ENCODE measurements around the gene UBE2L3. TPM values are rescaled to one million over a fixed set of nuclear protein-coding genes. Genes with fewer than 3 reads are reported as not detected.

Gene UBE2L3
- total RNA-seq, 8 experiments from 2014 or later = 35.6 to 71.1 (median 54.1) TPM

DNA sequence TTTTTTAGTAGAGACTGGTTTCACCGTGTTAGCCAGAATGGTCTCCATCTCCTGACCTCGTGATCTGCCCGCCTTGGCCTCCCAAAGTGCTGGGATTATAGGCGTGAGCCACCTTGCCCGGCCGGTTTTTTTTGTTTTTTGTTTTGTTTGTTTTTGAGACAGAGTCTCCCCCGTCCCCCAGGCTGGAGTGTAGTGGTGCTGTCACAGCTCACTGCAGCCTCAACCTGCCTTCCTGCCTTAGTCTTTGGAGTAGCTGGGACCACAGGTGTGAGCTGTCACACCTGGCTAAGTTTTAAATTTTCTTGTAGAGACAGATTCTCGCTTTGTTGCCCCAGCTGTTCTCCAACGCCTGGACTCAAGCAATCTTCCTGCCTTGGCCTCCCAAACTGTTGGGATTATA is 101.5 kb downstream of the UBE2L3 start:
- ATAC-seq (replicated peaks in 6 of 8) = no peak
- H3K4me1 ChIP-seq (replicated peaks in 1 of 2) = peaks cover 8 to 9% of the 10 kb centered on the region in 2 donors
- no peak overlapping the region for H3K27ac ChIP-seq
- no peak overlapping the region for H3K4me3 ChIP-seq
- 80 to 93% (median 84%) methylated on average over 1 to 6 of the region's 9 CpGs; no CpG with 5 or more reads in 5 of the 10 experiments for WGBS, 10 experiments
- in situ Hi-C loops (cut with MboI; ENCODE audit: low pct_unique_long_range_greater_than_20kb in 2 of 9, low sequenced_read_pairs in 9 of 9, unreplicated experiment in 9 of 9) = no loop called here

GRCh38 chr22:21672107-21672629 is 104.7 kb downstream of the UBE2L3 start:
- Histone ChIP-seq H3K27ac (peak overlapping the region in 1 of 2 donors; percentile 49), H3K4me3 (no peak overlapping the region), H3K4me1 (replicated peaks in 1 of 2) (peaks cover 3% of the 10 kb centered on the region in 2 donors)
- 49 to 96% (median 91%) methylated on average over 3 to 5 of the region's 6 CpGs; no CpG with 5 or more reads in 4 of the 10 experiments for WGBS, 10 experiments
- in situ Hi-C loops (cut with MboI; ENCODE audit: low pct_unique_long_range_greater_than_20kb in 2 of 9, low sequenced_read_pairs in 9 of 9, unreplicated experiment in 9 of 9) = no loop called here
- ATAC-seq (replicated peaks in 6 of 8) = no peak

Other genes with a start within 250 kb of the UBE2L3 start
- gene RIMBP3B, start 184.0 kb upstream of the UBE2L3 start, total RNA-seq = 1 to 10 TPM in 1 of 8 experiments, under 1 TPM in 7; 0.13 to 1.9 (median 0.45) TPM
- gene HIC2, start 150.3 kb upstream of the UBE2L3 start, total RNA-seq = 10 to 100 TPM in 4 of 8 experiments, 1 to 10 TPM in 4; 3.3 to 43.1 (median 13.9) TPM
- 10 to 100 TPM in 3 of 8 experiments, 1 to 10 TPM in 4, under 1 TPM in 1; 0.56 to 30.8 (median 5.7) TPM for gene TMEM191C, start 100.3 kb upstream of the UBE2L3 start, total RNA-seq
- gene RIMBP3C, start 16.3 kb upstream of the UBE2L3 start, total RNA-seq = under 1 TPM in 6 of 8 experiments, not detected in 2; 0.09 to 0.92 (median 0.20) TPM
- 10 to 100 TPM in 6 of 8 experiments, 1 to 10 TPM in 2; 8.3 to 30.3 (median 12.1) TPM for gene YDJC, start 62.3 kb downstream of the UBE2L3 start, total RNA-seq
- gene CCDC116, start 65.0 kb downstream of the UBE2L3 start, total RNA-seq = 1 to 10 TPM in 1 of 8 experiments, under 1 TPM in 7; 0.11 to 1.2 (median 0.31) TPM
- gene SDF2L1, start 74.6 kb downstream of the UBE2L3 start, total RNA-seq = 10 to 100 TPM; 13.2 to 28.9 (median 18.7) TPM
- gene PPIL2, start 98.3 kb downstream of the UBE2L3 start, total RNA-seq = 10 to 100 TPM; 15.6 to 42.9 (median 25.8) TPM
- 10 to 100 TPM in 1 of 8 experiments, 1 to 10 TPM in 5, under 1 TPM in 2; 0.31 to 16.2 (median 7.3) TPM for gene YPEL1, start 168.1 kb downstream of the UBE2L3 start, total RNA-seq